HCT116 (cell line): ENCODE results near the gene FCHO1. TPM values are rescaled to one million over a fixed set of nuclear protein-coding genes. Genes with fewer than 3 reads are reported as not detected.

Experiments
- ATAC-seq: fragments of 200-7000 bp; cut with Tn5 transposase; 2 replicates; pipeline ENCODE4 v1.9.1; 2020; ENCODE audit warnings: mild to moderate bottlenecking, moderate library complexity
- BruUV-seq: library from RNA; stranded (reverse); fragments of 400-500 nt; replicated peaks from 2 replicates; lab custom pipeline; 2021; lab: Mats Ljungman, UMichigan
- CTCF ChIA-PET: fragments of 300-600 bp; sonication (Branson Sonifier 250); formaldehyde crosslinking; loops from one replicate; lab custom pipeline; 2021; ENCODE audit warnings: antibody characterized with exemption; lab: Charles Lee
- POLR2A ChIA-PET: fragments of 300-600, 350-600 bp; sonication (Branson Sonifier 250); formaldehyde crosslinking; loops from one replicate; lab custom pipeline; 2021; ENCODE audit warnings: antibody characterized with exemption; lab: Charles Lee
- RAD21 ChIA-PET, 2 experiments: fragments of 300-600 bp; sonication (Branson Sonifier 250); formaldehyde crosslinking; loops; one replicate each; lab custom pipeline; 2023; ENCODE audit warnings: low total read pairs in 2 of 2; ENCODE audit not compliant: uncharacterized antibody in 2 of 2, unreplicated experiment in 2 of 2, low non-redundant PET in 1 of 2; lab: Charles Lee
- DNase-seq: peaks from one replicate; pipeline ENCODE4 v3.0.0-alpha.2; 2010; ENCODE audit warnings: low read depth, low spot score
- H2AFZ ChIP-seq: fragments of 200-600 bp; shearing (Covaris generic), sonication (generic); 2 replicates; pipeline ENCODE4 v1.6.1; 2017; ENCODE audit warnings: low read depth, mixed run types, mixed read lengths, antibody characterized with exemption, low read length; ENCODE audit not compliant: poor library complexity, severe bottlenecking
- H3K27ac ChIP-seq: 2 replicates; pipeline ENCODE4 v1.5.1; 2012; ENCODE audit warnings: low read depth, low read length
- H3K27me3 ChIP-seq: fragments of 200-600 bp; sonication (generic); 2 replicates; pipeline ENCODE4 v1.6.1; 2016; ENCODE audit warnings: mixed run types, low read length, mixed read lengths; ENCODE audit not compliant: insufficient read depth
- H3K36me3 ChIP-seq, 2 experiments: fragments of 200-500 bp in 1 of 2; fragments of 200-600 bp in 1 of 2; sonication (Bioruptor generic) in 1 of 2; sonication (generic) in 1 of 2; 2 replicates each; pipeline versions ENCODE4 v1.5.1 to v1.6.1; 2014 to 2016; ENCODE audit warnings: low read length in 2 of 2, inconsistent platforms in 1 of 2, mixed read lengths in 1 of 2, mixed run types in 1 of 2; ENCODE audit not compliant: insufficient read depth in 2 of 2, control insufficient read depth in 1 of 2
- H3K4me1 ChIP-seq, 2 experiments: fragments of 200-600 bp in 1 of 2; sonication (generic) in 1 of 2; 2 replicates each; pipeline versions ENCODE4 v1.5.1 to v1.6.1; 2012 to 2017; ENCODE audit warnings: low read length in 2 of 2, inconsistent platforms in 1 of 2, mild to moderate bottlenecking in 1 of 2, mixed read lengths in 1 of 2, mixed run types in 1 of 2, moderate library complexity in 1 of 2; ENCODE audit not compliant: insufficient read depth in 2 of 2, control insufficient read depth in 1 of 2
- H3K4me2 ChIP-seq: fragments of 200-600 bp; sonication (generic); 2 replicates; pipeline ENCODE4 v1.6.1; 2017; ENCODE audit warnings: mixed run types, low read length, mixed read lengths
- H3K4me3 ChIP-seq, 2 experiments: fragments of 200-600 bp in 1 of 2; sonication (generic) in 1 of 2; replicated peaks in 1 of 2; 2 replicates each; pipeline ENCODE4 v1.5.1; 2011 to 2016; ENCODE audit warnings: low read length in 2 of 2, control low read depth in 1 of 2, low read depth in 1 of 2, mild to moderate bottlenecking in 1 of 2, mixed read lengths in 1 of 2, mixed run types in 1 of 2
- H3K79me2 ChIP-seq: fragments of 200-600 bp; sonication (generic); 2 replicates; pipeline ENCODE4 v1.6.1; 2017; ENCODE audit warnings: mild to moderate bottlenecking, mixed run types, low read length, moderate library complexity, mixed read lengths; ENCODE audit not compliant: insufficient read depth
- H3K9ac ChIP-seq: fragments of 200-600 bp; sonication (generic); 2 replicates; pipeline ENCODE4 v1.6.1; 2016; ENCODE audit warnings: low read length, mixed read lengths
- H3K9me2 ChIP-seq: fragments of 200-600 bp; sonication (generic), shearing (Covaris generic); 2 replicates; pipeline ENCODE4 v1.6.1; 2017; ENCODE audit warnings: mixed run types, mild to moderate bottlenecking, moderate library complexity; ENCODE audit not compliant: insufficient read depth
- H3K9me3 ChIP-seq, 2 experiments: fragments of 200-500 bp in 1 of 2; fragments of 200-600 bp in 1 of 2; sonication (Bioruptor generic) in 1 of 2; sonication (generic) in 1 of 2; 2 replicates each; pipeline ENCODE4 v1.6.1; 2014 to 2017; ENCODE audit warnings: low read length in 2 of 2, mixed read lengths in 2 of 2, inconsistent platforms in 1 of 2, low read depth in 1 of 2, mild to moderate bottlenecking in 1 of 2, mixed run types in 1 of 2, moderate library complexity in 1 of 2; ENCODE audit not compliant: control insufficient read depth in 1 of 2, insufficient read depth in 1 of 2
- H4K20me1 ChIP-seq: fragments of 200-600 bp; sonication (generic), shearing (Covaris generic); 2 replicates; pipeline ENCODE4 v1.6.1; 2017; ENCODE audit warnings: mixed run types, mild to moderate bottlenecking, moderate library complexity; ENCODE audit not compliant: insufficient read depth
- CEBPB ChIP-seq: IDR thresholded peaks from 2 replicates; pipeline ENCODE4 v1.6.1; 2012; ENCODE audit warnings: low read depth
- CTCF ChIP-seq, 3 experiments: fragments of 200-600 bp in 1 of 3; sonication (generic) in 1 of 3; IDR thresholded peaks in 2 of 3; conservative IDR thresholded peaks in 1 of 3; 2 replicates each; pipeline ENCODE4 v1.5.1; 2012 to 2017; ENCODE audit warnings: low read depth in 2 of 3, low read length in 2 of 3, antibody characterized with exemption in 1 of 3, borderline replicate concordance in 1 of 3, control low read depth in 1 of 3, mild to moderate bottlenecking in 1 of 3, mixed read lengths in 1 of 3, mixed run types in 1 of 3, moderate library complexity in 1 of 3; ENCODE audit not compliant: insufficient read depth in 1 of 3
- EGR1 ChIP-seq: IDR thresholded peaks from 2 replicates; pipeline ENCODE4 v1.6.1; 2012; ENCODE audit warnings: low read depth
- EZH2 ChIP-seq: fragments of 200-600 bp; sonication (generic); IDR thresholded peaks from 2 replicates; pipeline ENCODE4 v1.6.1; 2017; ENCODE audit warnings: antibody characterized with exemption, mixed run types
- EZH2phosphoT487 ChIP-seq: fragments of 200-600 bp; IDR thresholded peaks from 2 replicates; pipeline ENCODE4 v1.6.1; 2018; ENCODE audit warnings: antibody characterized with exemption, borderline replicate concordance
- JUND ChIP-seq: IDR thresholded peaks from 2 replicates; pipeline ENCODE4 v1.6.1; 2012
- POLR2A ChIP-seq: IDR thresholded peaks from 2 replicates; pipeline ENCODE4 v1.7.0; 2011; ENCODE audit warnings: borderline replicate concordance; ENCODE audit not compliant: insufficient read depth, insufficient read length; ENCODE audit errors: extremely low read depth
- REST ChIP-seq: IDR thresholded peaks from 2 replicates; pipeline ENCODE4 v1.6.1; 2012; ENCODE audit warnings: low read depth
- SIN3A ChIP-seq: IDR thresholded peaks from 2 replicates; pipeline ENCODE4 v1.6.1; 2012; ENCODE audit warnings: low read depth
- SP1 ChIP-seq: IDR thresholded peaks from 2 replicates; pipeline ENCODE4 v1.6.1; 2012; ENCODE audit warnings: low read depth
- YY1 ChIP-seq: IDR thresholded peaks from 2 replicates; pipeline ENCODE4 v1.6.1; 2011; ENCODE audit warnings: low read length, low read depth, moderate library complexity, mild to moderate bottlenecking; ENCODE audit not compliant: insufficient replicate concordance; ENCODE audit errors: extremely low read depth
- ZNF274 ChIP-seq: fragments of 200-500 bp; sonication (Bioruptor generic); IDR thresholded peaks from 2 replicates; pipeline ENCODE4 v1.6.1; 2014; ENCODE audit warnings: mild to moderate bottlenecking, low read depth, low read length, inconsistent platforms
- intact Hi-C: fragments of 100-400 bp; cut with micrococcal nuclease; formaldehyde crosslinking; loops from 2 replicates; pipeline ENCODE4 v1.10.0; 2022
- total RNA-seq: library from RNA; stranded (reverse); gene quantifications from one replicate; pipeline ENCODE4 v1.2.1, GENCODE V29; 2021; ENCODE audit not compliant: unreplicated experiment
- TF ChIP-seq, protein P1 (sequence below): IDR thresholded peaks from 2 replicates; pipeline ENCODE4 v1.6.1; 2012
- TF ChIP-seq, protein P2 (sequence below): IDR thresholded peaks from 2 replicates; pipeline ENCODE4 v1.6.1; 2012

FCHO1 gene
- total RNA-seq, 1 experiment from 2014 or later = 28.1 TPM

DNA sequence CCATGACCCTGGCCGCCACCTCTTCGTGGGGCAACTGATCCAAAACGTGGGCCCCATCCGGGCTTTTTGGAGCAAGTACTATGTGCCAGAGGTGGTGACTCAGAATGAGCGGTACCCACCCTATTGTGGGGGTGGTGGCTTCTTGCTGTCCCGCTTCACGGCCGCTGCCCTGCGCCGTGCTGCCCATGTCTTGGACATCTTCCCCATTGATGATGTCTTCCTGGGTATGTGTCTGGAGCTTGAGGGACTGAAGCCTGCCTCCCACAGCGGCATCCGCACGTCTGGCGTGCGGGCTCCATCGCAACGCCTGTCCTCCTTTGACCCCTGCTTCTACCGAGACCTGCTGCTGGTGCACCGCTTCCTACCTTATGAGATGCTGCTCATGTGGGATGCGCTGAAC is 60.4 kb downstream of the FCHO1 start:
- Histone ChIP-seq H3K79me2 (no peaks in the 10 kb centered on the region; the same call in 1 of the 2 replicates), H3K36me3 (peaks cover 0 to 5% of the 10 kb centered on the region in 2 experiments; a peak in 2 of 4 replicates), H3K27me3 (no peaks in the 10 kb centered on the region), H3K9me3 (no peaks in the 10 kb centered on the region), H4K20me1 (no peaks in the 10 kb centered on the region), H3K27ac (no peak overlapping the region), H3K9ac (no peak overlapping the region), H3K9me2 (no peaks in the 10 kb centered on the region), H3K4me1 (peaks cover 4 to 5% of the 10 kb centered on the region in 2 experiments; a peak in 2 of 4 replicates), H3K4me3 (no peak overlapping the region), H3K4me2 (no peak overlapping the region), H2AFZ (no peak overlapping the region)
- POLR2A ChIA-PET = no interaction called here
- intact Hi-C loops = no loop called here
- CTCF ChIA-PET = no interaction called here
- RAD21 ChIA-PET = no interaction called here
- no TSS peak for BruUV-seq
- no peak for TF ChIP-seq YY1
- TF ChIP-seq CTCF (IDR thresholded peaks at IDR 0.05 in 2 of 3, conservative IDR thresholded peaks at IDR 0.05 in 1 of 3; ENCODE audit: borderline replicate concordance in 1 of 3, insufficient read depth in 1 of 3, low read depth in 2 of 3, low read length in 2 of 3) = no peak
- TF ChIP-seq CEBPB = no peak
- TF ChIP-seq REST = no peak
- TF ChIP-seq EGR1 = no peak
- no peak for TF ChIP-seq SP1
- no peak for TF ChIP-seq POLR2A
- TF ChIP-seq JUND = no peak
- TF ChIP-seq, protein P1, sequence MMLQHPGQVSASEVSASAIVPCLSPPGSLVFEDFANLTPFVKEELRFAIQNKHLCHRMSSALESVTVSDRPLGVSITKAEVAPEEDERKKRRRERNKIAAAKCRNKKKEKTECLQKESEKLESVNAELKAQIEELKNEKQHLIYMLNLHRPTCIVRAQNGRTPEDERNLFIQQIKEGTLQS = no peak
- no peak for TF ChIP-seq EZH2
- no peak for TF ChIP-seq ZNF274
- no peak for TF ChIP-seq EZH2phosphoT487
- TF ChIP-seq, protein P2, sequence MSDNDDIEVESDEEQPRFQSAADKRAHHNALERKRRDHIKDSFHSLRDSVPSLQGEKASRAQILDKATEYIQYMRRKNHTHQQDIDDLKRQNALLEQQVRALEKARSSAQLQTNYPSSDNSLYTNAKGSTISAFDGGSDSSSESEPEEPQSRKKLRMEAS = no peak
- TF ChIP-seq SIN3A = no peak
- ATAC-seq = no peak
- no peak for DNase-seq
